ENCODE measurements around the gene ALDH6A1. TPM values are rescaled to one million over a fixed set of nuclear protein-coding genes. Genes with fewer than 3 reads are reported as not detected.

ALDH6A1 gene
- total RNA-seq, 2 experiments from 2014 or later: 25.0 to 25.7 TPM

DNA sequence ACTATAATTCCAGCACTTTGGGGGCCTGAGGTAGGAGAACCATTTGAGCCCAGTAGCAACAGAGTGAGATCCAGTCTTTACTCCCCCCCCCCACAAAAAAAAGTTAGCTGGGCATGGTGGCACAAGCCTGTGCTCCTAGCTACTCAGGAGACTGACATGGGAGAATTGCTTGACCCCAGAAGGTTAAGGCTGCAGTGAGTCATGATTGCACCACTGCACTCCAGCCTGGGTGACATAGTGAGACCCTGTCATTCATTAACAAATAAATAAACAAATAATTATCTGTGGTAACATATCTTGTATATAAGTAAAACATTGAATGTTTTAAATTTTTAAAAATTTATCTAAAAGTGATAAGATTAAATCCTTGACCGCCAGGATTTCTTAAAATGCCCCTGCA lies 70.0 kb downstream of the ALDH6A1 start:
- Mint-ChIP-seq H3K27me3 (no peaks in the 10 kb centered on the region), H3K4me1 (ENCODE audit: low read depth) (peaks cover 5% of the 10 kb centered on the region)

DNA sequence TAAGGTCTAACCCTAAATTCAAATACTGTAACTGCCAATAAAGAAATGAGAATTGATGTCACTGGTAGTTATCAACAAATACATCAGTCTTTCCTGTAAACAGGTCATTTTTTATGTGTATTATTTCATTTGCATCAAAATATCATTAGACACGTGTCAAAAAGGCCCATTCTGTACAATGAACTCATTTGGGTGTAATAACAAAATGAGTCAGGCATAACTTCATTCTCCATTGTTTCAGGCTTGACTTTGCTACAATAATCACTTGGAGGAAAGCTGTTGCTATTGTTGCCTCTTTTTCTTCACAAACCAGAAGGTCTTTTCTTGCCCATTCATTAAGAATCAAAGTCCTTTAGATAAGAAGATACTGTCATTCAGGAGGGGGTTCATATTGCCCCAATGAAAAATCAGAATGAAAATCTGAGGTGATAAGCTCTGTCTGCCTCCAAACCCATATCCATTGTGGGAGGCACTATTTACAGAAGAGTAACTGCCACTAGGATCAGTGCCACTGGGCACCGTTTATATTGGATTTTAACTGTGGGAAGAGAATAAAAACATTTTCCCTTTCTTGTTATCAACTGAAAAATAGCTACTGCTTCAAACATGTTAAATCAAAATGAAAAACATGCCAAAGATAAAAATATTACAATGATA lies 75.3 kb downstream of the ALDH6A1 start:
- Mint-ChIP-seq H3K27ac (no peak overlapping the region), H3K27me3 (no peaks in the 10 kb centered on the region), H3K4me3 (no peak overlapping the region), H3K36me3 (peaks cover 13% of the 10 kb centered on the region), H3K9me3 (no peaks in the 10 kb centered on the region), H3K4me1 (ENCODE audit: low read depth) (no peaks in the 10 kb centered on the region)
- no peak for DNase-seq
- CTCF ChIA-PET: no interaction called here
- POLR2A ChIA-PET: no interaction called here
- intact Hi-C loops (cut with micrococcal nuclease): no loop called here

More for the DNA sequence above, 70.0 kb downstream of the ALDH6A1 start:
- peaks cover 6% of the 10 kb centered on the region for H3K36me3 Mint-ChIP-seq
- ChIA-PET POLR2A (interaction anchor here (0.6 kb wide), 1 partner anchor 11 kb away, joined by 3 read pairs; no protein-coding TSS in a partner anchor), CTCF (no interaction called here)
- intact Hi-C loops (cut with micrococcal nuclease): no loop called here
- H3K4me3 Mint-ChIP-seq: no peak overlapping the region
- no peak overlapping the region for H3K27ac Mint-ChIP-seq
- DNase-seq: no peak
- H3K9me3 Mint-ChIP-seq: no peaks in the 10 kb centered on the region

Other genes starting within 250 kb of the ALDH6A1 start
- 10 to 100 TPM in 1 of 2 experiments, 1 to 10 TPM in 1; 9.9 to 10.3 TPM for gene PTGR2, start 232.6 kb downstream of the ALDH6A1 start, total RNA-seq
- 10 to 100 TPM; 65.2 to 68.7 TPM for gene ZNF410, start 197.6 kb downstream of the ALDH6A1 start, total RNA-seq
- gene FAM161B, start 134.4 kb downstream of the ALDH6A1 start, total RNA-seq: 1 to 10 TPM; 1.1 to 1.4 TPM
- gene COQ6, start 134.2 kb downstream of the ALDH6A1 start, total RNA-seq: 10 to 100 TPM; 18.7 to 19.3 TPM
- 10 to 100 TPM; 10.2 to 11.2 TPM for gene ENTPD5, start 65.2 kb downstream of the ALDH6A1 start, total RNA-seq
- 1 to 10 TPM; 1.0 to 1.3 TPM for gene BBOF1, start 65.1 kb downstream of the ALDH6A1 start, total RNA-seq
- gene LIN52, start 503 bp upstream of the ALDH6A1 start, total RNA-seq: 10 to 100 TPM; 13.5 to 14.4 TPM
- not detected for gene VSX2, start 155.0 kb upstream of the ALDH6A1 start, total RNA-seq
- gene ABCD4, start 218.5 kb upstream of the ALDH6A1 start, total RNA-seq: 10 to 100 TPM; 42.7 to 47.7 TPM

Measured in activated CD4-positive, alpha-beta memory T cell treated with anti-CD3 and anti-CD28 coated beads for 36 hours (primary cell).